ENCODE measurements around the gene SDK1. TPM values are rescaled to one million over a fixed set of nuclear protein-coding genes. Genes with fewer than 3 reads are reported as not detected.

SDK1 gene
- total RNA-seq, 1 experiment from 2014 or later, result 20.0 TPM

DNA sequence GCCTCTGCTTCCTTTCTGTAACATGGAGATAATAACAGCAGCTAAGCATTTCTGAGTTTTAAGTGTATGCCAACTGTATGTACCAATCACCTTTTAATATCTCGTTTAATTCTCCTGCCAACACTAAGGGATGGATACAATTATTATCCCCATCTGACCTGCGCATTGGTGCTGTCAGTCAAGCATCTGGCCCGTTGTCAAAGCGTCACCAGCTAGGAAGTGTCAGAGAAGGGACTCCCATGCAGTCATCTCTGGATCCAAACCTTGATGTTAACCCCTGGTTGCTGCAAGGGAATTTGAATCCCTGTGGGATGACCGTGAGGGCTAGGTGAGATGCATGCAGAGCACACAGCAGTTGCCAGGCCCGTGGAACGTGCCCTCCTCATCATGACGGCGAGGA lies 506.8 kb downstream of the SDK1 start:
- H3K4me1 Mint-ChIP-seq (ENCODE audit: low read depth, unreplicated experiment), result no peaks in the 10 kb centered on the region
- no peaks in the 10 kb centered on the region for H3K27me3 Mint-ChIP-seq (ENCODE audit: unreplicated experiment)
- no peaks in the 10 kb centered on the region for H3K9me3 Mint-ChIP-seq (ENCODE audit: low read depth, unreplicated experiment)
- H3K4me3 Mint-ChIP-seq (ENCODE audit: low read depth, unreplicated experiment), result no peak overlapping the region
- DNase-seq, result no peak
- no TSS peak for BruUV-seq (replicated peaks)
- H3K27ac Mint-ChIP-seq (ENCODE audit: unreplicated experiment), result no peak overlapping the region
- CTCF ChIA-PET, result no interaction called here
- TF ChIP-seq, protein P1, sequence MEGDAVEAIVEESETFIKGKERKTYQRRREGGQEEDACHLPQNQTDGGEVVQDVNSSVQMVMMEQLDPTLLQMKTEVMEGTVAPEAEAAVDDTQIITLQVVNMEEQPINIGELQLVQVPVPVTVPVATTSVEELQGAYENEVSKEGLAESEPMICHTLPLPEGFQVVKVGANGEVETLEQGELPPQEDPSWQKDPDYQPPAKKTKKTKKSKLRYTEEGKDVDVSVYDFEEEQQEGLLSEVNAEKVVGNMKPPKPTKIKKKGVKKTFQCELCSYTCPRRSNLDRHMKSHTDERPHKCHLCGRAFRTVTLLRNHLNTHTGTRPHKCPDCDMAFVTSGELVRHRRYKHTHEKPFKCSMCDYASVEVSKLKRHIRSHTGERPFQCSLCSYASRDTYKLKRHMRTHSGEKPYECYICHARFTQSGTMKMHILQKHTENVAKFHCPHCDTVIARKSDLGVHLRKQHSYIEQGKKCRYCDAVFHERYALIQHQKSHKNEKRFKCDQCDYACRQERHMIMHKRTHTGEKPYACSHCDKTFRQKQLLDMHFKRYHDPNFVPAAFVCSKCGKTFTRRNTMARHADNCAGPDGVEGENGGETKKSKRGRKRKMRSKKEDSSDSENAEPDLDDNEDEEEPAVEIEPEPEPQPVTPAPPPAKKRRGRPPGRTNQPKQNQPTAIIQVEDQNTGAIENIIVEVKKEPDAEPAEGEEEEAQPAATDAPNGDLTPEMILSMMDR (IDR thresholded peaks at IDR 0.05; ENCODE audit: unreplicated experiment), result no peak
- intact Hi-C loops (cut with micrococcal nuclease; ENCODE audit: unreplicated experiment), result no loop called here
- no peaks in the 10 kb centered on the region for H3K36me3 Mint-ChIP-seq (ENCODE audit: insufficient read depth, unreplicated experiment)

DNA sequence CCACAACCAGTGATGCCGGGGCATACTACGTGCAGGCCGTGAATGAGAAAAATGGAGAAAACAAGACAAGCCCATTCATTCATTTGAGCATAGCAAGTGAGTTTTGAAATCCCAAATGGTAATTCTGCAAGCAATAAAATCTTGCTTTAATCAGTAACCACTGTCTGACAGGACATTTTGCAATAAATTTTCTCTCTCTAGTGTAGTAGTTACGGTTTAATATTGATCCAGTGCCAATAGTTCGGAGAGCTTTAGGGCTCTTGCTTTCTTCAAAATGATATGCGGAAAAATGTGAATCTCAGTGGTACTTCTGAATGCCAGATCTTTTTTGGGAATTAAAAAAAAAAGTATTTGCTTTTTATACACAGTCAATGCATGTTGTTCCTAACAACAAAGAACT lies 520.4 kb downstream of the SDK1 start:
- no peak overlapping the region for H3K27ac Mint-ChIP-seq (ENCODE audit: unreplicated experiment)
- H3K36me3 Mint-ChIP-seq (ENCODE audit: insufficient read depth, unreplicated experiment), result no peaks in the 10 kb centered on the region
- H3K4me1 Mint-ChIP-seq (ENCODE audit: low read depth, unreplicated experiment), result no peaks in the 10 kb centered on the region
- DNase-seq, result no peak
- intact Hi-C loops (cut with micrococcal nuclease; ENCODE audit: unreplicated experiment), result no loop called here
- no TSS peak for BruUV-seq (replicated peaks)
- H3K9me3 Mint-ChIP-seq (ENCODE audit: low read depth, unreplicated experiment), result no peaks in the 10 kb centered on the region
- no peak overlapping the region for H3K4me3 Mint-ChIP-seq (ENCODE audit: low read depth, unreplicated experiment)
- TF ChIP-seq, protein P1 (IDR thresholded peaks at IDR 0.05; ENCODE audit: unreplicated experiment), result no peak
- CTCF ChIA-PET, result interaction anchor here (0.5 kb wide), 1 partner anchor 97 kb away, joined by 3 read pairs; no protein-coding TSS in a partner anchor
- H3K27me3 Mint-ChIP-seq (ENCODE audit: unreplicated experiment), result no peaks in the 10 kb centered on the region

DNA sequence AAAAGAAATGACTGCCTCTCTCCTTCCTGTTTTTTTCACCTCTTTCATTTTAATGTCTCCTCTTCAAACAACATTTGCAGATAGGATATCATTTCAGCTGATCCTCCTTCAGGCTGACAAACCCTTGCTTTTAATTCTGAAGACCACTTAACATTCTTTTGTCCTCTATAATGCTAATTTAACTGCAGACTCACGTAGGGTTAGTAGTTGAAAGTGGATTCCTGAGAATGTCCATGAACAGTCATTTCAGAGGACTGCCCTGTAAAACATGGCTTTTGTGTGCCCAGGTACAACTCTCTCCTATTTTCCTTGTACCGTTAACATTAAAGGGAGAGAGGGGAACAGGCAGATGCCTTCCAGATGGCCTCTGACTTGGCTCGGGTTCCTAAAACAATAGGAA lies 524.4 kb downstream of the SDK1 start:
- TF ChIP-seq, protein P1 (IDR thresholded peaks at IDR 0.05; ENCODE audit: unreplicated experiment), result no peak
- Mint-ChIP-seq H3K9me3 (ENCODE audit: low read depth, unreplicated experiment) (no peaks in the 10 kb centered on the region), H3K36me3 (ENCODE audit: insufficient read depth, unreplicated experiment) (no peaks in the 10 kb centered on the region), H3K4me3 (ENCODE audit: low read depth, unreplicated experiment) (no peak overlapping the region), H3K4me1 (ENCODE audit: low read depth, unreplicated experiment) (no peaks in the 10 kb centered on the region), H3K27ac (ENCODE audit: unreplicated experiment) (no peak overlapping the region), H3K27me3 (ENCODE audit: unreplicated experiment) (no peaks in the 10 kb centered on the region)
- BruUV-seq (replicated peaks), result no TSS peak
- intact Hi-C loops (cut with micrococcal nuclease; ENCODE audit: unreplicated experiment), result no loop called here
- no peak for DNase-seq
- CTCF ChIA-PET, result interaction anchor here (0.7 kb wide), 1 partner anchor 8 kb away, joined by 5 read pairs; no protein-coding TSS in a partner anchor

DNA sequence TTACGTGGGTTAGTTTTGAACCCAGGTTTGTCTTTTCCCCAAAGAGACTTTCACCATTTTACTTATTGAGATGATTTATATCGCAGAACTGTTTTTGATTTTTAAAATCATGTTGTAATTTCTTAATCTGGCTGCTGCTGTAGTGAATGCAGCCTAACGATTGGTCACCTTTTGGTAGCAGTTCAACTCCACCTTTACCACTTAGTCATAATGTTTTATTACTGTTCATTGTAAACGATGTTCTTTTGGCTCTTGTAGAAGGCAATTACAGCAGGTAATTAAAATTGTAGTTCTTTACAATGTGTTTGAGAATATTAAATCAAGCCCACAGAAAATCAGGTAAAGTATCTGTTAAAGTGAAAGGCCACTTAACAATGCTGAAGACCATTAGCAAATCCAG lies 531.1 kb downstream of the SDK1 start:
- no peaks in the 10 kb centered on the region for H3K9me3 Mint-ChIP-seq (ENCODE audit: low read depth, unreplicated experiment)
- CTCF ChIA-PET, result no interaction called here
- no peaks in the 10 kb centered on the region for H3K4me1 Mint-ChIP-seq (ENCODE audit: low read depth, unreplicated experiment)
- BruUV-seq (replicated peaks), result no TSS peak
- DNase-seq, result no peak
- H3K27ac Mint-ChIP-seq (ENCODE audit: unreplicated experiment), result no peak overlapping the region
- H3K4me3 Mint-ChIP-seq (ENCODE audit: low read depth, unreplicated experiment), result no peak overlapping the region
- no peaks in the 10 kb centered on the region for H3K36me3 Mint-ChIP-seq (ENCODE audit: insufficient read depth, unreplicated experiment)
- H3K27me3 Mint-ChIP-seq (ENCODE audit: unreplicated experiment), result no peaks in the 10 kb centered on the region
- TF ChIP-seq, protein P1 (IDR thresholded peaks at IDR 0.05; ENCODE audit: unreplicated experiment), result no peak
- intact Hi-C loops (cut with micrococcal nuclease; ENCODE audit: unreplicated experiment), result no loop called here
